Measurements from ENCODE around the gene UPF3B.
"Not testable (repeated sequence)": the region's sequence is repeated elsewhere in the genome, so short reads cannot be mapped to it uniquely, and the experiment has no call there.

The UPF3B gene

GRCh38 chrX:119826399-119826959 lies 26.3 kb downstream of the UPF3B start:
- peak; percentile 92 for DNase-seq (ENCODE audit: low read depth)

DNA sequence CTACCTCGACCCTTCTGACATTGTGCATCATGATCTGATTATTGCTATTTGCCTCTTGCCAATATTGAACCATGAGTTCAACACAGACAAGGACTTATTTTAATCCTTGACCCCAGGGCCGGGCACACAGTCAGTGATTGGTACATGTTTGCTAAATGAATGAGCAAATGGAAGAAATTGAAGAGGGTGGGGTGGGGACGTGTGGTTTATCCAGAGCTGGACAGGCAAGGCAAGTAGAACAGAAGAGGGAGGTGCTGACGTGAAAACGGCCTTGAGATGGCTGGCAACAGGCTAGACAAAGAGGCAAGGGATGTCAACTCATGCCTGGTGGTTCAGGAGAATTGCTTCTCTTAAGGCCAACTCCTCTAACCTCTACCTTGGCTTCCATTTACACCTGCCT lies 28.5 kb downstream of the UPF3B start:
- DNase-seq (ENCODE audit: low read depth): not testable (repeated sequence)

GRCh38 chrX:119821703-119822102 lies 31.1 kb downstream of the UPF3B start:
- peak; percentile 74 for DNase-seq (ENCODE audit: low read depth)

DNA sequence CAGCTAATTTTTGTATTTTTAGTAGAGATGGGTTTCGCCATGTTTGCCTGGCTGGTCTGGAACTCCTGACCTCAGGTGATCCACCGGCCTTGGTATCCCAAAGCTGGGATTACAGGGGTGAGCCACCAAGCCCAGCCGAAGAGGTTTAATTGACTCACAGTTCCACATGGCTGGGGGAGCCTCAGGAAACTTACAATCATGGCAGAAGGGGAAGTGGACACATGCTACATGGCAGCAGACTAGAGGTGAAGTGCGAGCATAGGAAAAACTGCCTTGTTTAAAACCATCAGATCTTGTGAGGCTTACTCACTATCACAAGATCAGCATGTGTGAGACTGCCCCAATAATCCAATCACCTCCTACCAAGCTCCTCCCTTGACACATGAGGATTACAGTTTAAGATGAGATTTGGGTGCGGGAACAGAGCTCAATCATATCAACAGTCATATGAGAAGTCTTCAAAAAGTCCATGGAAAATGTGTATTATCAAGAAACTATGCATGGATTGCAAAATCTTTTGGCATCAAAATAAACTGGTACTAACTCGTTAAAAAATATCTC lies 35.6 kb downstream of the UPF3B start:
- peak; percentile 92 for DNase-seq (ENCODE audit: low read depth)

DNA sequence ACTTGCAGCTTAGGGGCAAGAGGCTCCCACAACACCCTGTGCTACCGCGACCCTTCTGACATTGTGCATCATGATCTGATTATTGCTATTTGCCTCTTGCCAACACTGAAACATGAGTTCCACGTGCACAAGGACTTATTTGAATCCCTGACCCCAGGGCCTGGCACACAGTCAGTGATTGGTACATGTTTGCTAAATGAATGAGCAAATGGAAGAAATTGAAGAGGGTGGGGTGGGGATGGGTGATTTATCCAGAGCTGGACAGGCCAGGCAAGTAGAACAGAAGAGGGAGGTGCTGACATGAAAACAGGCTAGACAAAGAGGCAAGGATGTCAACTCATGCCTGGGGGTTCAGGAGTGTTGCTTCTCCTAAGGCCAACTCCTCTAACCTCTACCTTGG lies 36.5 kb downstream of the UPF3B start:
- peak; percentile 90 for DNase-seq (ENCODE audit: low read depth)

- DNase-seq (ENCODE audit: low read depth): no peak
Measured at GRCh38 chrX:119809185-119809666, 43.5 kb downstream of the UPF3B start.

DNA sequence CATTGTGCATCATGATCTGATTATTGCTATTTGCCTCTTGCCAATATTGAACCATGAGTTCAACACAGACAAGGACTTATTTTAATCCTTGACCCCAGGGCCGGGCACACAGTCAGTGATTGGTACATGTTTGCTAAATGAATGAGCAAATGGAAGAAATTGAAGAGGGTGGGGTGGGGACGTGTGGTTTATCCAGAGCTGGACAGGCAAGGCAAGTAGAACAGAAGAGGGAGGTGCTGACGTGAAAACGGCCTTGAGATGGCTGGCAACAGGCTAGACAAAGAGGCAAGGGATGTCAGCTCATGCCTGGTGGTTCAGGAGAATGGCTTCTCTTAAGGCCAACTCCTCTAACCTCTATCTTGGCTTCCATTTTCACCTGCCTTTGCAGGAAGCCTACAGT lies 44.3 kb downstream of the UPF3B start:
- DNase-seq (ENCODE audit: low read depth): not testable (repeated sequence)

DNA sequence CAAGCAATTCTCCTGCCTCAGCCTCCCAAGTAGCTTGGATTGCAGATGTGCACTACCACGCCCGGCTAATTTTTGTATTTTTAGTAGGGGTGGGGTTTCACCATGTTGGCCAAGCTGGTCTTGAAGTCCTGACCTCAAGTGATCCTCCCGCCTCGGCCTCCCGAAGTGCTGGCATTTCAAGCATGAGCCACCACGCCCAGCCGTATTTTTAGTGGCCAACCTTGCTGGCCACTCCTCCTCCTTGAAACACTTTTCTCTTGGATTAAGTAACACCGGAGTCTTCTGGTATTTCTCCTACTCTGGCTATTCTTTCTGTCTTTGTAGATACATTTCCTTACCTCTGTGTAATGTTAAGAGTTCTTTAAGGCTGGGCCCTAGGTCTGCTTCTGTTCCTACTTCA lies 50.2 kb downstream of the UPF3B start:
- DNase-seq (ENCODE audit: low read depth): no peak

GRCh38 chrX:119801253-119802221 lies 51.2 kb downstream of the UPF3B start:
- DNase-seq (ENCODE audit: low read depth): no peak

DNA sequence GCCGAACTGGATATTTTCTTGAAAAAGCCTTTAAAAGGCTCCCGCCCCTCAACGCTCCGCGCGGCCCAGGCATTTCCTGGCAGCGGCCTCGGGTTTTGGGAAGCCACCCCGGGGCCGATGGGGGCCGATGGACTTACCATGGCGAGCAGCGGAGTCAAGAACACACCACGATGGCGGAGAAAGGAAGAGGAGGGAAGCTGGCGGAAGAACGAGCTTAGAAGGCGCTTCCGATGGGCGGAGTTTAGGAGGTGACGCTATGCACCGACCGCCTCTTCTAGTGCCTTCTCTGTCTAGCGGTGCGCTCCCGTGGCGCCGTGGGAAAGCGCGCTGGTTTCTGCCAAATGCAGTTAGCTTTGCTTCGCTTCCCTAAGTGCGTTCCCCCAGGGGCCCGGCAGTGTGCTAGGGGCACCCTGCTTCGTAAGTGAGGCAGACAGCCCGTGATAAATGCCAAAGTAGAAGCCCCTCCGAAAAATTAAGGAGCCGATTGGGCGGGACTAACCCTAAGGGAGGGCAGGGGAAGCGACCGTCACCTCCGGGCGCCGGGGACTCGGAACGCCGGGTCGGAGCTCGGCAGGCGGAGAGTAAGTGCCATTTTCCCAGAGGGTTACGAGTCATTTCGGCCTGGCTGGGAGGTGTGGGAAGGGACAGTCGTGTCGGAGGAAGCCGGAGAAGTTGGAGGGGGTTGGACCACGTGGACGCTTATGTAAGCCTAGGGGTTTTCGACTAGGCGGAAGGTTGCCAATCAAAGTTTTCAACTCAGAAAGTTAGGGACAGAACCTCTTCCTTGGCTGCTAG lies 61.1 kb downstream of the UPF3B start, which contains the start of gene RPL39:
Gene RPL39, minus strand, starts transcription at position 194 of the 795 bp plus-strand sequence. Its CDS starts 54 bp downstream, at position 140.
- peak; percentile 91 for DNase-seq (ENCODE audit: low read depth)

GRCh38 chrX:119790977-119791436 lies 61.8 kb downstream of the UPF3B start:
- peak; percentile 54 for DNase-seq (ENCODE audit: low read depth)

GRCh38 chrX:119784747-119785446 lies 67.9 kb downstream of the UPF3B start:
- DNase-seq (ENCODE audit: low read depth): no peak

All from fibroblast of gingiva (primary cell).